Effector memory CD4-positive, alpha-beta T cell (primary cell): Measurements from ENCODE around the gene PDCD7.

ENCODE experiments used
- DNase-seq, 3 donors: peaks; one replicate each; pipeline ENCODE4 v3.0.0-alpha.2; 2020
- H3K27ac ChIP-seq: 2 replicates; pipeline ENCODE4 v1.7.0; 2013; ENCODE audit warnings: mild to moderate bottlenecking, low read length, moderate library complexity; ENCODE audit not compliant: insufficient read depth, poor library complexity, severe bottlenecking
- H3K27me3 ChIP-seq: replicated peaks from 2 replicates; pipeline ENCODE4 v1.7.0; 2013; ENCODE audit warnings: mild to moderate bottlenecking, low read length; ENCODE audit not compliant: insufficient read depth, control insufficient read depth, poor library complexity, severe bottlenecking
- H3K36me3 ChIP-seq: 2 replicates; pipeline ENCODE4 v1.7.0; 2013; ENCODE audit warnings: mild to moderate bottlenecking, low read length, moderate library complexity; ENCODE audit not compliant: control insufficient read depth, insufficient read depth
- H3K4me1 ChIP-seq: 2 replicates; pipeline ENCODE4 v1.7.0; 2013; ENCODE audit warnings: low read length, mild to moderate bottlenecking; ENCODE audit not compliant: control insufficient read depth, insufficient read depth, poor library complexity, severe bottlenecking
- H3K4me3 ChIP-seq: 2 replicates; pipeline ENCODE4 v1.7.0; 2013; ENCODE audit warnings: low read length, low read depth, mild to moderate bottlenecking; ENCODE audit not compliant: insufficient read depth, poor library complexity, severe bottlenecking
- H3K9me3 ChIP-seq: 2 replicates; pipeline ENCODE4 v1.7.0; 2013; ENCODE audit warnings: mild to moderate bottlenecking, low read length, moderate library complexity; ENCODE audit not compliant: control insufficient read depth

The PDCD7 gene

DNA sequence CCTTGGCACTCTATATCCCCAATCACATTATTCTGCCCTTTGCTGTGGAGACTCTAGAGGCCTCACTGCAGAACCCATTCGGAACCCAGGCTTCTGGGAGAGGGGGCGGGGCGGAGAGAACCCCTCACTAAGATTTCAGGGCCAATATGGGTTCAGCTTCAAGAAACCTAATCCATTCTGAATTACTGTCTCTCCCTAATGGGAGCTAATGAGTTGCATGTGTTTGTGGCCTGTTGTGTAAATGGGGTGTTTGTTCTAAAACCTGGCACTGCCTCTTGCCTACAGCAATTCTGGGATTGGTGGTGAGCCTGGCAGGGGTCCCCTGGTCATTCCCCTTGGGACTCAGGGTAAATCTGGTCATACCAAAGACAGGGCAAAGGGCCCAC lies 65.2 kb downstream of the PDCD7 start:
- no peak for DNase-seq
- Histone ChIP-seq H3K36me3 (no peaks in the 10 kb centered on the region), H3K9me3 (no peaks in the 10 kb centered on the region), H3K4me1 (no peaks in the 10 kb centered on the region), H3K4me3 (no peak overlapping the region), H3K27me3 (peaks cover 11% of the 10 kb centered on the region), H3K27ac (no peak overlapping the region)

DNA sequence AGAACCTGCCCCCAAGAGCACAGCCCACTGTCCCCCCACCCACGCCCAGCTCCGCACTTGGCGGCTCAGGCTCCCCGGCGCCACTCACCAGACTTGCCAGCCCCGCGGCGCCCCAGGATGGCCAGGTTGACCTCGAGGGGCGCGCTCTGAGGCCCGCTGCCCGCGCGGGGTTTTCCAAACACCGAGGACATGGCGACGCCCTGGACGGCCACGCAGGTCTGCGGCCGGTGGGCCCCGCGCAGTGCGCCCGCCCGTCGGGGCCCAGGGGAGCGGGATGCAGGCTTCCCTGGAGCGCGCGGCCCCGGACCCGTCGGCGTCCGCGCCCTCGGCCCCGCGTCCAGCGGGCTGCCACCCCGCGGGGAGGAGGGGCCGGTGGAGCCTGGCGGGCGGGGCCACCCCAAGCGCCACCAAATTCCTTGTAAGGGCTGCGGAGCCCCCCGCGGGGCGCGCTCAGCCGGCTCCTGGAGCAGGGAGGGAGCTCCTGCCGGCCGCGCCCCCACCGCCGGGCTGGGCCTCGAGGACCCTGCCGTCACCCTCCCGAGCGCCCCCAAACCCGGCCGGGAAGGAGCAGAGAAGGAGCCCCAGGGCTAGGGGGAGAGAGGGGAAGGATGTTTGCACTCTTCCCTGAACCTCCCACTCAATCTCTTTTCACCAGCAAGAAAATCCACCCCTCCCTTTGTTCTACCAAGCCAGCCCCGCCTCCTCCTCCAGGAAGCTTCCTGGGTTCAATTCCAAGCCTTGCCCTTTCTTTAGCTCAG lies 65.8 kb downstream of the PDCD7 start, which contains the start of gene RASL12:
Gene RASL12 (minus strand): TSS at position 347 of the 758 bp plus-strand sequence. CDS start 156 bp downstream, at position 191.
- Histone ChIP-seq H3K36me3 (no peaks in the 10 kb centered on the region), H3K9me3 (no peaks in the 10 kb centered on the region), H3K4me3 (no peak within 1 kb of the TSS), H3K27ac (no peak within 1 kb of the TSS), H3K27me3 (peaks cover 11% of the 10 kb centered on the region), H3K4me1 (no peaks in the 10 kb centered on the region)
- no peak for DNase-seq
